Suprapubic skin (tissue), 4 donors: ENCODE measurements around the gene TM6SF1. TPM values are rescaled to one million over a fixed set of nuclear protein-coding genes. Genes with fewer than 3 reads are reported as not detected.

Experiments used
- DNase-seq, 2 donors: peaks; one replicate each; pipeline ENCODE4 v3.0.0-alpha.2; 2019; ENCODE audit warnings: low spot score in 2 of 2
- H3K27ac ChIP-seq: fragments of 200-600 bp; sonication (generic); one replicate; pipeline ENCODE4 v1.5.1; 2019
- H3K27me3 ChIP-seq: fragments of 200-600 bp; sonication (generic); one replicate; pipeline ENCODE4 v1.5.1; 2019
- H3K36me3 ChIP-seq: fragments of 200-600 bp; sonication (generic); one replicate; pipeline ENCODE4 v1.5.1; 2019
- H3K4me1 ChIP-seq: fragments of 200-600 bp; sonication (generic); one replicate; pipeline ENCODE4 v1.5.1; 2019
- H3K4me3 ChIP-seq: fragments of 200-600 bp; sonication (generic); one replicate; pipeline ENCODE4 v1.5.1; 2019; ENCODE audit warnings: mild to moderate bottlenecking
- H3K9me3 ChIP-seq: fragments of 200-600 bp; sonication (generic); one replicate; pipeline ENCODE4 v1.5.1; 2019
- CTCF ChIP-seq, 2 donors: fragments of 200-600 bp in 1 of 2; fragments of 450-650 bp in 1 of 2; sonication (generic) in 1 of 2; IDR thresholded peaks; one replicate each; pipeline ENCODE4 v1.5.1; 2016 to 2019; ENCODE audit warnings: antibody characterized with exemption in 2 of 2, mild to moderate bottlenecking in 1 of 2, moderate library complexity in 1 of 2
- EP300 ChIP-seq: sonication (generic); formaldehyde crosslinking; IDR thresholded peaks from one replicate; pipeline ENCODE4 v1.6.1; 2017; ENCODE audit warnings: antibody characterized with exemption
- POLR2A ChIP-seq, 2 donors: fragments of 450-650 bp; IDR thresholded peaks; one replicate each; pipeline ENCODE4 v1.6.1; 2017; ENCODE audit warnings: antibody characterized with exemption in 2 of 2, mild to moderate bottlenecking in 2 of 2, moderate library complexity in 2 of 2
- POLR2AphosphoS5 ChIP-seq, 3 donors: sonication (generic); formaldehyde crosslinking; IDR thresholded peaks; one replicate each; pipeline ENCODE4 v1.6.1; 2017; ENCODE audit warnings: antibody characterized with exemption in 3 of 3
- WGBS: methylation state at CpG from one replicate; pipeline ENCODE4 v1.1.5; 2018; 5-methylcytosine and 5-hydroxymethylcytosine counted together
- total RNA-seq, 4 donors: library from RNA; depleted of rRNA; stranded (reverse); fragments of >200 nt; gene quantifications; one replicate each; pipeline ENCODE4 v1.1.0, GENCODE V29; 2016

The TM6SF1 gene
- total RNA-seq, 4 donors from 2014 or later, result 1.6 to 2.7 (median 2.3) TPM

- TF ChIP-seq POLR2A (IDR thresholded peaks at IDR 0.05) (no peak), CTCF (IDR thresholded peaks at IDR 0.05) (no peak), POLR2AphosphoS5 (IDR thresholded peaks at IDR 0.05) (no peak), EP300 (no peak)
- Histone ChIP-seq H3K36me3 (no peaks in the 10 kb centered on the region), H3K9me3 (no peaks in the 10 kb centered on the region), H3K27me3 (no peaks in the 10 kb centered on the region), H3K4me1 (no peaks in the 10 kb centered on the region), H3K4me3 (no peak overlapping the region), H3K27ac (no peak overlapping the region)
- DNase-seq, result no peak
- WGBS, result 78% methylated on average over 4 of the region's 4 CpGs
These were observed 11.5 kb downstream of the TM6SF1 start for GRCh38 chr15:83118968-83119367.

- no peak for DNase-seq
- H3K4me3 ChIP-seq, result no peak overlapping the region
- H3K36me3 ChIP-seq, result no peaks in the 10 kb centered on the region
- no peaks in the 10 kb centered on the region for H3K4me1 ChIP-seq
- no peaks in the 10 kb centered on the region for H3K9me3 ChIP-seq
- no peak for TF ChIP-seq POLR2A (IDR thresholded peaks at IDR 0.05)
- TF ChIP-seq EP300, result no peak
- no peak for TF ChIP-seq POLR2AphosphoS5 (IDR thresholded peaks at IDR 0.05)
- TF ChIP-seq CTCF (IDR thresholded peaks at IDR 0.05), result no peak
- H3K27me3 ChIP-seq, result no peaks in the 10 kb centered on the region
- no peak overlapping the region for H3K27ac ChIP-seq
- 81% methylated on average over 9 of the region's 9 CpGs for WGBS
These were observed 12.6 kb downstream of the TM6SF1 start for GRCh38 chr15:83119968-83120581.

- H3K4me1 ChIP-seq, result no peaks in the 10 kb centered on the region
- DNase-seq, result no peak
- no peak overlapping the region for H3K4me3 ChIP-seq
- no peaks in the 10 kb centered on the region for H3K27me3 ChIP-seq
- WGBS, result 95% methylated on average over 1 of the region's 1 CpG
- H3K27ac ChIP-seq, result no peak overlapping the region
- H3K36me3 ChIP-seq, result no peaks in the 10 kb centered on the region
- no peaks in the 10 kb centered on the region for H3K9me3 ChIP-seq
- no peak for TF ChIP-seq POLR2AphosphoS5 (IDR thresholded peaks at IDR 0.05)
These were observed 16.1 kb downstream of the TM6SF1 start for GRCh38 chr15:83123529-83123928.

- H3K4me1 ChIP-seq, result no peaks in the 10 kb centered on the region
- WGBS, result 38% methylated on average over 3 of the region's 3 CpGs
- peaks cover 5% of the 10 kb centered on the region for H3K36me3 ChIP-seq
- no peak overlapping the region for H3K27ac ChIP-seq
- DNase-seq, result no peak
- TF ChIP-seq POLR2AphosphoS5 (IDR thresholded peaks at IDR 0.05) (no peak), CTCF (IDR thresholded peaks at IDR 0.05) (no peak), EP300 (no peak)
- no peaks in the 10 kb centered on the region for H3K27me3 ChIP-seq
- H3K4me3 ChIP-seq, result no peak overlapping the region
- no peaks in the 10 kb centered on the region for H3K9me3 ChIP-seq
These were observed 20.2 kb downstream of the TM6SF1 start for GRCh38 chr15:83127547-83128150.

- 86% methylated on average over 2 of the region's 2 CpGs for WGBS
- H3K27me3 ChIP-seq, result no peaks in the 10 kb centered on the region
- no peaks in the 10 kb centered on the region for H3K9me3 ChIP-seq
- H3K27ac ChIP-seq, result no peak overlapping the region
- no peaks in the 10 kb centered on the region for H3K4me1 ChIP-seq
- no peak for DNase-seq
- peaks cover 5% of the 10 kb centered on the region for H3K36me3 ChIP-seq
- H3K4me3 ChIP-seq, result no peak overlapping the region
- no peak for TF ChIP-seq POLR2AphosphoS5 (IDR thresholded peaks at IDR 0.05)
- TF ChIP-seq EP300, result no peak
- TF ChIP-seq POLR2A (IDR thresholded peaks at IDR 0.05), result no peak
- TF ChIP-seq CTCF (IDR thresholded peaks at IDR 0.05), result no peak
These were observed 22.3 kb downstream of the TM6SF1 start for GRCh38 chr15:83129791-83130190.
